Liver (tissue), 3 donors: ENCODE results near the gene INPP5A.

Source experiments
- FOXA1 ChIP-seq: IDR thresholded peaks from 2 replicates; pipeline ENCODE4 v1.6.1; 2016; ENCODE audit warnings: antibody characterized with exemption
- GABPA ChIP-seq, 2 donors: IDR thresholded peaks in 1 of 2; conservative IDR thresholded peaks in 1 of 2; 2 replicates each; pipeline ENCODE4 v1.6.1; 2016; ENCODE audit warnings: antibody characterized with exemption in 2 of 2, mild to moderate bottlenecking in 1 of 2, moderate library complexity in 1 of 2
- HNF4G ChIP-seq: IDR thresholded peaks from 2 replicates; pipeline ENCODE4 v1.6.1; 2016; ENCODE audit warnings: antibody characterized with exemption
- JUND ChIP-seq, 2 donors: IDR thresholded peaks; 2 replicates each; pipeline ENCODE4 v1.6.1; 2016; ENCODE audit warnings: antibody characterized with exemption in 2 of 2
- REST ChIP-seq: IDR thresholded peaks from 2 replicates; pipeline ENCODE4 v1.6.1; 2016; ENCODE audit warnings: antibody characterized with exemption, mild to moderate bottlenecking
- RXRA ChIP-seq, 2 donors: IDR thresholded peaks; 2 replicates each; pipeline ENCODE4 v1.6.1; 2017 to 2018; ENCODE audit warnings: antibody characterized with exemption in 2 of 2, mild to moderate bottlenecking in 1 of 2
- TAF1 ChIP-seq: conservative IDR thresholded peaks from 2 replicates; pipeline ENCODE4 v1.6.1; 2016; ENCODE audit warnings: antibody characterized with exemption, mild to moderate bottlenecking
- YY1 ChIP-seq: IDR thresholded peaks from 2 replicates; pipeline ENCODE4 v1.6.1; 2016; ENCODE audit warnings: antibody characterized with exemption, mild to moderate bottlenecking
- TF ChIP-seq, protein P1 (sequence below): fragments of 150-350 bp; IDR thresholded peaks from 2 replicates; pipeline ENCODE4 v1.5.1; 2017; ENCODE audit warnings: improper control_type of control experiment, low read depth, low read length; ENCODE audit not compliant: missing input control
- donor health status: healthy.
- donor health status: healthy.

GRCh38 chr10:132740588-132740987, 203.0 kb downstream of the INPP5A start:
- TF ChIP-seq, protein P1, sequence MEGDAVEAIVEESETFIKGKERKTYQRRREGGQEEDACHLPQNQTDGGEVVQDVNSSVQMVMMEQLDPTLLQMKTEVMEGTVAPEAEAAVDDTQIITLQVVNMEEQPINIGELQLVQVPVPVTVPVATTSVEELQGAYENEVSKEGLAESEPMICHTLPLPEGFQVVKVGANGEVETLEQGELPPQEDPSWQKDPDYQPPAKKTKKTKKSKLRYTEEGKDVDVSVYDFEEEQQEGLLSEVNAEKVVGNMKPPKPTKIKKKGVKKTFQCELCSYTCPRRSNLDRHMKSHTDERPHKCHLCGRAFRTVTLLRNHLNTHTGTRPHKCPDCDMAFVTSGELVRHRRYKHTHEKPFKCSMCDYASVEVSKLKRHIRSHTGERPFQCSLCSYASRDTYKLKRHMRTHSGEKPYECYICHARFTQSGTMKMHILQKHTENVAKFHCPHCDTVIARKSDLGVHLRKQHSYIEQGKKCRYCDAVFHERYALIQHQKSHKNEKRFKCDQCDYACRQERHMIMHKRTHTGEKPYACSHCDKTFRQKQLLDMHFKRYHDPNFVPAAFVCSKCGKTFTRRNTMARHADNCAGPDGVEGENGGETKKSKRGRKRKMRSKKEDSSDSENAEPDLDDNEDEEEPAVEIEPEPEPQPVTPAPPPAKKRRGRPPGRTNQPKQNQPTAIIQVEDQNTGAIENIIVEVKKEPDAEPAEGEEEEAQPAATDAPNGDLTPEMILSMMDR = no peak
- TF ChIP-seq YY1 = no peak
- TF ChIP-seq JUND (IDR thresholded peaks at IDR 0.05) = no peak
- no peak for TF ChIP-seq TAF1
- TF ChIP-seq FOXA1 = no peak
- TF ChIP-seq GABPA (IDR thresholded peaks at IDR 0.05 in 1 of 2, conservative IDR thresholded peaks at IDR 0.05 in 1 of 2) = no peak
- TF ChIP-seq REST = no peak
- no peak for TF ChIP-seq HNF4G
- TF ChIP-seq RXRA (IDR thresholded peaks at IDR 0.05) = no peak
